Adipocyte (in vitro differentiated cells): Measurements from ENCODE around the gene BMP10.
A peak's percentile ranks its signal among the peaks of the same experiment; 100 is the strongest.

Source experiments
- DNase-seq: peaks from one replicate; pipeline ENCODE4 v3.0.0-alpha.2; 2015; ENCODE audit warnings: low read depth
- H3K27me3 ChIP-seq: replicated peaks from 2 replicates; pipeline ENCODE4 v1.7.0; 2013; ENCODE audit warnings: mild to moderate bottlenecking, low read length, moderate library complexity; ENCODE audit not compliant: control insufficient read depth, insufficient read depth
- H3K36me3 ChIP-seq: 2 replicates; pipeline ENCODE4 v1.7.0; 2013; ENCODE audit warnings: low read length, mild to moderate bottlenecking, moderate library complexity; ENCODE audit not compliant: control insufficient read depth, insufficient read depth, severe bottlenecking
- H3K4me1 ChIP-seq: 2 replicates; pipeline ENCODE4 v1.7.0; 2013; ENCODE audit warnings: mild to moderate bottlenecking, low read length, moderate library complexity; ENCODE audit not compliant: control insufficient read depth, insufficient read depth
- H3K4me3 ChIP-seq: 2 replicates; pipeline ENCODE4 v1.7.0; 2013; ENCODE audit warnings: mild to moderate bottlenecking, low read length, moderate library complexity
- H3K9ac ChIP-seq: 2 replicates; pipeline ENCODE4 v1.7.0; 2013; ENCODE audit warnings: mild to moderate bottlenecking, low read length, moderate library complexity
- H3K9me3 ChIP-seq: 2 replicates; pipeline ENCODE4 v1.7.0; 2013; ENCODE audit warnings: mild to moderate bottlenecking, low read length, moderate library complexity; ENCODE audit not compliant: control insufficient read depth

BMP10 gene

GRCh38 chr2:68847751-68848150, 23.4 kb downstream of the BMP10 start:
- Histone ChIP-seq H3K4me1 (no peaks in the 10 kb centered on the region), H3K9ac (no peak overlapping the region), H3K27me3 (peaks cover 36% of the 10 kb centered on the region), H3K9me3 (no peaks in the 10 kb centered on the region), H3K4me3 (no peak overlapping the region), H3K36me3 (no peaks in the 10 kb centered on the region)
- no peak for DNase-seq

GRCh38 chr2:68846091-68846490, 25.1 kb downstream of the BMP10 start:
- Histone ChIP-seq H3K4me3 (no peak overlapping the region), H3K4me1 (no peaks in the 10 kb centered on the region)

GRCh38 chr2:68845043-68845442, 26.2 kb downstream of the BMP10 start:
- DNase-seq: no peak
- Histone ChIP-seq H3K27me3 (peaks cover 30% of the 10 kb centered on the region), H3K9me3 (no peaks in the 10 kb centered on the region), H3K9ac (no peak overlapping the region), H3K4me1 (no peaks in the 10 kb centered on the region), H3K4me3 (no peak overlapping the region), H3K36me3 (no peaks in the 10 kb centered on the region)

More at GRCh38 chr2:68846091-68846490, 25.1 kb downstream of the BMP10 start:
- Histone ChIP-seq H3K9ac (no peak overlapping the region), H3K9me3 (no peaks in the 10 kb centered on the region), H3K27me3 (peaks cover 36% of the 10 kb centered on the region), H3K36me3 (no peaks in the 10 kb centered on the region)
- DNase-seq: no peak

GRCh38 chr2:68839260-68839833, 31.9 kb downstream of the BMP10 start:
- H3K27me3 ChIP-seq: peaks cover 1% of the 10 kb centered on the region
- H3K4me1 ChIP-seq: no peaks in the 10 kb centered on the region
- DNase-seq: no peak
- no peaks in the 10 kb centered on the region for H3K36me3 ChIP-seq
- H3K9ac ChIP-seq: no peak overlapping the region
- H3K9me3 ChIP-seq: no peaks in the 10 kb centered on the region
- no peak overlapping the region for H3K4me3 ChIP-seq

GRCh38 chr2:68838641-68839040, 32.6 kb downstream of the BMP10 start:
- Histone ChIP-seq H3K36me3 (no peaks in the 10 kb centered on the region), H3K4me3 (no peak overlapping the region), H3K4me1 (no peaks in the 10 kb centered on the region), H3K9ac (no peak overlapping the region), H3K27me3 (no peaks in the 10 kb centered on the region), H3K9me3 (no peaks in the 10 kb centered on the region)
- no peak for DNase-seq

GRCh38 chr2:68837861-68838341, 33.3 kb downstream of the BMP10 start:
- Histone ChIP-seq H3K4me3 (no peak overlapping the region), H3K27me3 (no peaks in the 10 kb centered on the region), H3K9me3 (no peaks in the 10 kb centered on the region), H3K9ac (no peak overlapping the region), H3K4me1 (no peaks in the 10 kb centered on the region), H3K36me3 (no peaks in the 10 kb centered on the region)
- peak; percentile 14 for DNase-seq

- Histone ChIP-seq H3K9ac (no peak overlapping the region), H3K36me3 (no peaks in the 10 kb centered on the region), H3K4me3 (no peak overlapping the region), H3K4me1 (peaks cover 5% of the 10 kb centered on the region), H3K9me3 (no peaks in the 10 kb centered on the region), H3K27me3 (no peaks in the 10 kb centered on the region)
- DNase-seq: peak; percentile 59
Measured at GRCh38 chr2:68837164-68837860, 33.9 kb downstream of the BMP10 start.

GRCh38 chr2:68835621-68836020, 35.6 kb downstream of the BMP10 start:
- Histone ChIP-seq H3K9me3 (no peaks in the 10 kb centered on the region), H3K27me3 (no peaks in the 10 kb centered on the region), H3K4me3 (no peak overlapping the region), H3K9ac (no peak overlapping the region), H3K4me1 (peaks cover 20% of the 10 kb centered on the region), H3K36me3 (no peaks in the 10 kb centered on the region)
- DNase-seq: no peak

- DNase-seq: no peak
Measured at GRCh38 chr2:68834737-68835376, 36.3 kb downstream of the BMP10 start.

GRCh38 chr2:68833162-68833561, 38.0 kb downstream of the BMP10 start:
- H3K4me3 ChIP-seq: no peak overlapping the region
- no peak overlapping the region for H3K9ac ChIP-seq
- no peak for DNase-seq
- no peaks in the 10 kb centered on the region for H3K36me3 ChIP-seq
- H3K9me3 ChIP-seq: no peaks in the 10 kb centered on the region
- no peaks in the 10 kb centered on the region for H3K27me3 ChIP-seq
- peaks cover 41% of the 10 kb centered on the region for H3K4me1 ChIP-seq

More at GRCh38 chr2:68834737-68835376, 36.3 kb downstream of the BMP10 start:
- Histone ChIP-seq H3K27me3 (no peaks in the 10 kb centered on the region), H3K36me3 (no peaks in the 10 kb centered on the region), H3K4me3 (no peak overlapping the region), H3K4me1 (peaks cover 27% of the 10 kb centered on the region), H3K9ac (peak overlapping the region; percentile 33), H3K9me3 (no peaks in the 10 kb centered on the region)

- Histone ChIP-seq H3K9ac (no peak overlapping the region), H3K27me3 (no peaks in the 10 kb centered on the region), H3K9me3 (no peaks in the 10 kb centered on the region), H3K4me3 (no peak overlapping the region), H3K36me3 (no peaks in the 10 kb centered on the region), H3K4me1 (peaks cover 41% of the 10 kb centered on the region)
- no peak for DNase-seq
Measured at GRCh38 chr2:68832233-68832869, 38.8 kb downstream of the BMP10 start.
